Testis (tissue), 5 donors: ENCODE data around the gene B4GALNT2. TPM values are rescaled to one million over a fixed set of nuclear protein-coding genes. Genes with fewer than 3 reads are reported as not detected.
"Not testable (repeated sequence)": the region's sequence is repeated elsewhere in the genome, so short reads cannot be mapped to it uniquely, and the experiment has no call there.

Experiments used
- DNase-seq: peaks from one replicate; pipeline ENCODE4 v3.0.0-alpha.2; 2019
- H3K27ac ChIP-seq, 2 donors: fragments of 200-600 bp; sonication (generic); one replicate each; pipeline ENCODE4 v1.5.1; 2019
- H3K27me3 ChIP-seq: fragments of 200-600 bp; sonication (generic); one replicate; pipeline ENCODE4 v1.5.1; 2019
- H3K36me3 ChIP-seq: fragments of 200-600 bp; sonication (generic); one replicate; pipeline ENCODE4 v1.5.1; 2017; ENCODE audit warnings: low read depth; ENCODE audit errors: missing control alignments
- H3K4me1 ChIP-seq: fragments of 200-600 bp; sonication (generic); one replicate; pipeline ENCODE4 v1.5.1; 2019
- H3K4me3 ChIP-seq, 2 donors: fragments of 200-600 bp; sonication (generic); one replicate each; pipeline ENCODE4 v1.5.1; 2017 to 2019
- H3K9me3 ChIP-seq: fragments of 200-600 bp; sonication (generic); one replicate; pipeline ENCODE4 v1.5.1; 2017
- POLR2A ChIP-seq: fragments of 450-650 bp; IDR thresholded peaks from one replicate; pipeline ENCODE4 v1.6.1; 2017; ENCODE audit warnings: antibody characterized with exemption, mild to moderate bottlenecking, moderate library complexity
- WGBS, 2 donors: methylation state at CpG; one replicate each; pipeline ENCODE4 v1.1.5; 2018; 5-methylcytosine and 5-hydroxymethylcytosine counted together
- intact Hi-C: fragments of 100-400 bp; cut with DNase I; formaldehyde crosslinking; loops from one replicate; pipeline ENCODE4 v1.15.1; 2023; ENCODE audit warnings: low total_unique reads
- long read RNA-seq, 2 donors: transcript quantifications; one replicate each; lab custom pipeline, GENCODE V29; 2026
- polyA plus RNA-seq: library from polyadenylated mRNA; stranded (reverse); fragments of 350-450 nt; fragmentation: Illumina TruSeq; extraction: RNeasy Lipid Tissue Mini Kit (QIAGEN cat#74804); gene quantifications from one replicate; pipeline ENCODE4 v1.2.3, GENCODE V29; 2014; ENCODE audit warnings: low read depth, low replicate concordance; ENCODE audit not compliant: insufficient read depth
- total RNA-seq, 2 donors: library from RNA; depleted of rRNA; stranded (reverse); fragments of >200 nt; gene quantifications; one replicate each; pipeline ENCODE4 v1.2.3, GENCODE V29; 2016
- TF ChIP-seq, protein P1 (sequence below), 3 experiments: fragments of 450-650 bp in 2 of 3; fragments of 200-600 bp in 1 of 3; sonication (generic) in 1 of 3; IDR thresholded peaks; one replicate each; pipeline ENCODE4 v1.5.1; 2016 to 2019; ENCODE audit warnings: antibody characterized with exemption in 3 of 3, mild to moderate bottlenecking in 2 of 3, moderate library complexity in 1 of 3

B4GALNT2 gene, protein sequence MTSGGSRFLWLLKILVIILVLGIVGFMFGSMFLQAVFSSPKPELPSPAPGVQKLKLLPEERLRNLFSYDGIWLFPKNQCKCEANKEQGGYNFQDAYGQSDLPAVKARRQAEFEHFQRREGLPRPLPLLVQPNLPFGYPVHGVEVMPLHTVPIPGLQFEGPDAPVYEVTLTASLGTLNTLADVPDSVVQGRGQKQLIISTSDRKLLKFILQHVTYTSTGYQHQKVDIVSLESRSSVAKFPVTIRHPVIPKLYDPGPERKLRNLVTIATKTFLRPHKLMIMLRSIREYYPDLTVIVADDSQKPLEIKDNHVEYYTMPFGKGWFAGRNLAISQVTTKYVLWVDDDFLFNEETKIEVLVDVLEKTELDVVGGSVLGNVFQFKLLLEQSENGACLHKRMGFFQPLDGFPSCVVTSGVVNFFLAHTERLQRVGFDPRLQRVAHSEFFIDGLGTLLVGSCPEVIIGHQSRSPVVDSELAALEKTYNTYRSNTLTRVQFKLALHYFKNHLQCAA
- total RNA-seq (under 1 TPM; 0.24 to 0.37 TPM), polyA plus RNA-seq (0.69 TPM)
- long read RNA-seq, donor 1: 0 reads
- long read RNA-seq, donor 2: 0 reads

DNA sequence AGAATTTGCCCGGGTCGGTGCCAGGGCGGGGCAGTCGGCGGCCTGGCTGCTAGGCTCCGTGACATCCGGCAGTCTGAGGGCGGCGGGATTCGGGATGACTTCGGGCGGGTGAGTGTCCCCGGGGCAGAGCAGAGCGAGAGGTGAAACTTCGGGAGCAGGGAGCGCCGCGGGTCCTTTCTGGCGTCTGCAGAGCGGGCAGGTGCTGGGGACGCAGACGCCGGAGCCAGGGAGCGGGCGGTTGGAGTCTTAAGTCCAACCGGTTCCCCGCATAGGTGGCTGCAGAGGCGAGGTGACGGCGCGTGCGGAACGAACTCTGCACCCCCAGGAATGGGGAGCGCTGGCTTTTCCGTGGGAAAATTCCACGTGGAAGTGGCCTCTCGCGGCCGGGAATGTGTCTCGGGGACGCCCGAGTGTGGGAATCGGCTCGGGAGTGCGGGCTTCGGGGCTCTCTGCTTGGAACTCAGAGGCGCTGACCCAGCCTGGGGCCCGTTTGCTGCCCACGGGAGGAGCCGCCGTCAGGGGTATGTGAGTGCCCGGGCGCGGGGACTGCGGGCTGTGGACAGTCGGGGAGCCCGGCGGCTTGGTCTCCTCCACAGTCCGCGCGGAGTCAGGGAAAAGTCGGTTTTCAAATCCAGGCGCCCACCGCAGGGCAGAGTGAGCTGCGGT is at the start of gene B4GALNT2:
TSS of gene B4GALNT2 (plus strand) at position 71 of the 666 bp plus-strand sequence. CDS start at position 95, 24 bp downstream.
- peak within 1 kb of the TSS; percentile 21 to 36 for H3K4me3 ChIP-seq
- 3 to 5% methylated on average over 40 to 60 of the region's 65 CpGs for WGBS, 2 donors
- intact Hi-C loops: no loop called here
- H3K27me3 ChIP-seq: no peaks in the 10 kb centered on the region
- no peaks in the 10 kb centered on the region for H3K36me3 ChIP-seq
- no peak for TF ChIP-seq POLR2A
- TF ChIP-seq, protein P1, sequence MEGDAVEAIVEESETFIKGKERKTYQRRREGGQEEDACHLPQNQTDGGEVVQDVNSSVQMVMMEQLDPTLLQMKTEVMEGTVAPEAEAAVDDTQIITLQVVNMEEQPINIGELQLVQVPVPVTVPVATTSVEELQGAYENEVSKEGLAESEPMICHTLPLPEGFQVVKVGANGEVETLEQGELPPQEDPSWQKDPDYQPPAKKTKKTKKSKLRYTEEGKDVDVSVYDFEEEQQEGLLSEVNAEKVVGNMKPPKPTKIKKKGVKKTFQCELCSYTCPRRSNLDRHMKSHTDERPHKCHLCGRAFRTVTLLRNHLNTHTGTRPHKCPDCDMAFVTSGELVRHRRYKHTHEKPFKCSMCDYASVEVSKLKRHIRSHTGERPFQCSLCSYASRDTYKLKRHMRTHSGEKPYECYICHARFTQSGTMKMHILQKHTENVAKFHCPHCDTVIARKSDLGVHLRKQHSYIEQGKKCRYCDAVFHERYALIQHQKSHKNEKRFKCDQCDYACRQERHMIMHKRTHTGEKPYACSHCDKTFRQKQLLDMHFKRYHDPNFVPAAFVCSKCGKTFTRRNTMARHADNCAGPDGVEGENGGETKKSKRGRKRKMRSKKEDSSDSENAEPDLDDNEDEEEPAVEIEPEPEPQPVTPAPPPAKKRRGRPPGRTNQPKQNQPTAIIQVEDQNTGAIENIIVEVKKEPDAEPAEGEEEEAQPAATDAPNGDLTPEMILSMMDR (IDR thresholded peaks at IDR 0.05): no peak
- H3K9me3 ChIP-seq: no peaks in the 10 kb centered on the region
- H3K4me1 ChIP-seq: no peaks in the 10 kb centered on the region
- no peak within 1 kb of the TSS for H3K27ac ChIP-seq
- DNase-seq: peak; percentile 19

DNA sequence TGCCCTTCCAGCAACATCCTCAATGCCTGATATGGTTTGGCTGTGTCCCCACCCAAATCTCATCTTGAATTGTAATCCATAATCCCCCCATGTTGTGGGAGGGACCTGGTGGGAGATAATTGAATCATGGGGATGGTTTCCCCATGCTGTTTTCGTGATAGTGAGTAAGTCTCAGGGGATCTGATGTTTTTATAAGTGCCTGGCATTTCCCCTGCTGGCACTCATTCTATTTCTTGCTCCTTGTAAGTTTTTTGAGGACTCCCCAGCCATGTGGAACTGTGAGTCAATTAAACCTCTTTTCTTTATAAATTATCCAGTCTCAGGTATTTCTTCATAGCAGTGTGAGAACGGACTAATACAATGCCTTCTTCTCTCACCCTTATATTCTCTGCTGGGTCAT is 47.5 kb upstream of the B4GALNT2 start:
- intact Hi-C loops, H3K36me3 ChIP-seq, H3K27ac ChIP-seq, DNase-seq, H3K4me3 ChIP-seq, H3K9me3 ChIP-seq, H3K4me1 ChIP-seq, H3K27me3 ChIP-seq: not testable (repeated sequence)
- WGBS, 2 donors: 63 to 76% methylated on average over 2 of the region's 2 CpGs

DNA sequence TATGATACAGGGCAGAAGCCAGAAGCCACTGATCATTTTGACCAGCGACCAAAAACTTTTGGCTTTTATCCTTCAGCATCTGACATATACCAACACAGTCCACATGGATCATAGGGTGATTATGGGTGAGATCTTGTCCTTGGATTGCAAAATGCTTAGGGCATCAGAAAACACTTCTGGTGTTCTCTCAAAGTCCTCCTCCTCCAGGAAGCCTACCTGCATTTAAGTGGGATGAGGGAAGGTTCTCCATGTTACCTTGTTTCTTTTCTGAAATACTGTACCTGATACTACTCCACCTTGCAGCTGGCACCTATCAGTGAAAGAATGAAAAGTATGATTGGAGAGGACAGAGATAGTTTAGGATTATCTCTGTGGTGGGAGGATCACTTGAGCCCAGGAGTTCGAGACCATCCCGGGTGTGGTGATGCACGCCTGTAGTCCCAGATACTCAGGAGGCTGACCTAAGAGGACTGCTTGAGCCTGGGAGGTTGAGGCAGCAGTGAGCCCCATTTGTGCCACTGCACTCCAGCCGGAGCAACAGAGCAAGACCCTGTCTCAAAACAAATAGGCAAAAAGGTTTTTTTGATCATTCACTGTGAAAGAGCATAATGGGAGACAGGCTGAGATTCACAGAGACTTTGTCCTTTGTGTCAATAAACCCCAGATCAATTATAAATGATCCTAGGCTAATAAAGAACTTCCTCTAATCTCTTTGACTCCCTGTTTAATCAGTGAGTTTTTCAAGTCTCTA is 46.8 kb upstream of the B4GALNT2 start:
- Histone ChIP-seq H3K4me3 (no peak overlapping the region), H3K27ac (no peak overlapping the region), H3K36me3 (no peaks in the 10 kb centered on the region), H3K4me1 (no peaks in the 10 kb centered on the region), H3K27me3 (no peaks in the 10 kb centered on the region), H3K9me3 (no peaks in the 10 kb centered on the region)
- TF ChIP-seq POLR2A: no peak
- TF ChIP-seq, protein P1 (IDR thresholded peaks at IDR 0.05): no peak
- WGBS, 2 donors: 70 to 73% methylated on average over 5 of the region's 5 CpGs
- intact Hi-C loops: no loop called here
- no peak for DNase-seq

DNA sequence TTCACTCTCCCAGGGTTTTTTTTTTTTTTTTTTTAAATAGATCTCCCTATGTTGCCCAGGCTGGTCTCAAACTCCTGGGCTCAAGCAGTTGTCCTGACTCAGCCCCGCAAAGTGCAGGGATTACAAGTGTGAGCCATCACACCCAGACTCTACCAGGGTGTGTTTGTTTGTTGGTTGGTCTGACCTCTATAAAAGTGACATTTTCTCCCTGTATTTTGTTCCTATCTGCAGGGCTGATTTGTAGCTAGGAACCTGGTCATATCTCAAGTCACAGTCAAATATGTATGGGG is 46.3 kb upstream of the B4GALNT2 start:
- TF ChIP-seq, protein P1 (IDR thresholded peaks at IDR 0.05): no peak
- no peak for TF ChIP-seq POLR2A
- H3K27ac ChIP-seq: no peak overlapping the region
- H3K36me3 ChIP-seq: no peaks in the 10 kb centered on the region
- no peak for DNase-seq
- no peaks in the 10 kb centered on the region for H3K4me1 ChIP-seq
- no peaks in the 10 kb centered on the region for H3K27me3 ChIP-seq
- H3K4me3 ChIP-seq: no peak overlapping the region
- intact Hi-C loops: no loop called here
- H3K9me3 ChIP-seq: no peaks in the 10 kb centered on the region
- WGBS, 2 donors: 64 to 79% methylated on average over 1 of the region's 1 CpG

DNA sequence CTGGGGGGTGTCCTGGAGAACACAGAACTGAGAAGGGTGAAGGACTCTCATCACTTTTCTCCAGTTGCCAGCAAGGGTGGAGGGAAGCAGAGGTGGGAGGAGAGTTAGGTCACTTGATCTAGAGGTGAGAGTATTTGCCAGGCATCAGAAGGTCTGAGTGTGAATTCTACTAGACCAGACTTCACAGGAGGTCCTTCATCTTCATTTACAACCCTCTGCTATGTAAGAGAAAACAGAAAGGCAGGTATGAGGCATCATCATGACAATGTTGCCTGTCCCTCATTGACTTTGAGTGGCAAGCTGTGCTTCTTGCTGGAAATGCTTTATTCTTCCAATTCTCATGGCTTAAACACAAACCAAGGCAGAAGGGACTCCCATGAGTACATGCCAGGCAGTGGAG is 45.9 kb upstream of the B4GALNT2 start:
- Histone ChIP-seq H3K27ac (no peak overlapping the region), H3K36me3 (no peaks in the 10 kb centered on the region), H3K4me3 (no peak overlapping the region), H3K9me3 (no peaks in the 10 kb centered on the region), H3K4me1 (no peaks in the 10 kb centered on the region), H3K27me3 (no peaks in the 10 kb centered on the region)
- intact Hi-C loops: no loop called here
- no peak for DNase-seq
- TF ChIP-seq POLR2A: no peak
- TF ChIP-seq, protein P1 (IDR thresholded peaks at IDR 0.05): no peak
